HepG2 (cell line): ENCODE measurements around the gene ADM5. TPM values are rescaled to one million over a fixed set of nuclear protein-coding genes. Genes with fewer than 3 reads are reported as not detected.

ENCODE experiments used
- FOXA3 ChIP-seq: IDR thresholded peaks from 2 replicates; pipeline ENCODE4 v1.6.1; 2016; ENCODE audit warnings: missing genetic modification reagents, missing compliant biosample characterization
- KLF11 ChIP-seq: IDR thresholded peaks from 2 replicates; pipeline ENCODE4 v1.6.1; 2016; ENCODE audit warnings: missing compliant biosample characterization
- MEF2D ChIP-seq: sonication (generic); formaldehyde crosslinking; IDR thresholded peaks from 2 replicates; pipeline ENCODE4 v1.5.1; 2020; ENCODE audit warnings: mild to moderate bottlenecking, missing genetic modification reagents
- RXRA ChIP-seq: sonication (generic); formaldehyde crosslinking; IDR thresholded peaks from 2 replicates; pipeline ENCODE4 v1.5.1; 2020; ENCODE audit warnings: missing genetic modification reagents
- SCMH1 ChIP-seq: sonication (generic); formaldehyde crosslinking; IDR thresholded peaks from 2 replicates; pipeline ENCODE4 v1.9.0; 2021; ENCODE audit warnings: missing genetic modification reagents, mild to moderate bottlenecking, borderline replicate concordance
- ZBTB7B ChIP-seq: sonication (generic); formaldehyde crosslinking; IDR thresholded peaks from 2 replicates; pipeline ENCODE4 v1.4.0; 2020; ENCODE audit warnings: missing genetic modification reagents
- ZKSCAN5 ChIP-seq: sonication (generic); formaldehyde crosslinking; IDR thresholded peaks from 2 replicates; pipeline ENCODE4 v1.5.1; 2020; ENCODE audit warnings: mild to moderate bottlenecking, missing genetic modification reagents
- ZNF552 ChIP-seq: sonication (generic); formaldehyde crosslinking; IDR thresholded peaks from 2 replicates; pipeline ENCODE4 v1.9.0; 2022; ENCODE audit warnings: missing genetic modification reagents, mild to moderate bottlenecking, borderline replicate concordance
- ZNF577 ChIP-seq: sonication (generic); formaldehyde crosslinking; IDR thresholded peaks from 2 replicates; pipeline ENCODE4 v1.4.0; 2020; ENCODE audit warnings: mild to moderate bottlenecking, low read depth, missing genetic modification reagents, borderline replicate concordance
- ZSCAN25 ChIP-seq: sonication (generic); formaldehyde crosslinking; IDR thresholded peaks from 2 replicates; pipeline ENCODE4 v1.8.0; 2022; ENCODE audit warnings: mild to moderate bottlenecking, missing genetic modification reagents
- polyA plus RNA-seq, 8 experiments: library from polyadenylated mRNA; depleted of rRNA in 3 of 8; stranded (reverse) in 7 of 8; unstranded in 1 of 8; fragments of >200 nt; fragmentation: Illumina TruSeq in 4 of 8; extraction: Trizol in 4 of 8; gene quantifications; 2 replicates each; pipeline versions ENCODE4 v1.2.1 to v1.2.3, GENCODE V29; 2011 to 2016; ENCODE audit warnings: low read depth in 4 of 8, missing spikeins in 1 of 8, mixed read lengths in 1 of 8; ENCODE audit not compliant: insufficient read depth in 1 of 8
- total RNA-seq, 5 experiments: library from RNA; depleted of rRNA; stranded (reverse); fragments of >200 nt; fragmentation: Illumina TruSeq; extraction: Trizol; gene quantifications; 2 replicates each; pipeline ENCODE4 v1.2.3, GENCODE V29; 2016; ENCODE audit warnings: low read depth in 1 of 5
- TF ChIP-seq, protein P1 (sequence below): sonication (generic); formaldehyde crosslinking; IDR thresholded peaks from 2 replicates; pipeline ENCODE4 v1.4.0; 2020; ENCODE audit warnings: missing genetic modification reagents, borderline replicate concordance
- TF ChIP-seq, protein P2 (sequence below): sonication (generic); formaldehyde crosslinking; IDR thresholded peaks from 2 replicates; pipeline ENCODE4 v1.5.0; 2020; ENCODE audit warnings: missing genetic modification reagents
- TF ChIP-seq, protein P3 (sequence below): sonication (generic); formaldehyde crosslinking; IDR thresholded peaks from 2 replicates; pipeline ENCODE4 v1.4.0; 2020; ENCODE audit warnings: missing genetic modification reagents
- TF ChIP-seq, protein P4 (sequence below): sonication (generic); formaldehyde crosslinking; IDR thresholded peaks from 2 replicates; pipeline ENCODE4 v1.5.0; 2020; ENCODE audit warnings: missing genetic modification reagents, mild to moderate bottlenecking, borderline replicate concordance
- TF ChIP-seq, protein P5 (sequence below): sonication (generic); formaldehyde crosslinking; IDR thresholded peaks from 2 replicates; pipeline ENCODE4 v1.4.0; 2020; ENCODE audit warnings: mild to moderate bottlenecking, low read depth, missing genetic modification reagents

The ADM5 gene
- total and polyA plus RNA-seq, 2 of the 13 experiments (the other 11 are each of a cell fraction or from before 2014, with no cell fraction given): 2.7 to 4.1 TPM

DNA sequence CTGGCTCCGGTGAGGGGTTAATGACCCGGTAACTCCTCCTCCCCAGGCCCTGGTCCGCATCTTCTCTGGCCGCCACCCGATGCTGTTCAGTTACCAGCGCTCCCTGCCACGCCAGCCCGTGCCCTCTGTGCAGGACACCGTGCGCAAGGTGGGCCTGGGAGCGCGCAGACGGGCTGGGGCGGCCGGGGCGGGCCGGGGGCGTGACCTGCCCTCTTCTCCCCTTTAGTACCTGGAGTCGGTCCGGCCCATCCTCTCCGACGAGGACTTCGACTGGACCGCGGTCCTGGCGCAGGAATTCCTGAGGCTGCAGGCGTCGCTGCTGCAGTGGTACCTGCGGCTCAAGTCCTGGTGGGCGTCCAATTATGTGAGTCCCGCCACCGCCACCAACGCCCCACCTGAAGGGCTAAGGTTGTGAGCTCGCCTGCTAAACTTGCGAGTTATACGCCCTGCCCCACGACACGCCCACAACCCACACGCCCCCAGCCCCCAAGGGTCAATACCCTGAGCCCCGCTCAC, 11.9 kb downstream of the ADM5 start (continued):
- TF ChIP-seq SCMH1 (CRISPR knock-in tag) (no peak), KLF11 (no peak), MEF2D (no peak), FOXA3 (CRISPR knock-in tag) (no peak), ZKSCAN5 (no peak), ZNF577 (CRISPR knock-in tag) (no peak), RXRA (0 out of 2 replicates have a peak, but pooled peaks have one; percentile 34), ZBTB7B (CRISPR knock-in tag) (0 out of 2 replicates have a peak, but pooled peaks have one; percentile 15), ZNF552 (no peak), ZSCAN25 (no peak)
- TF ChIP-seq, protein P1, sequence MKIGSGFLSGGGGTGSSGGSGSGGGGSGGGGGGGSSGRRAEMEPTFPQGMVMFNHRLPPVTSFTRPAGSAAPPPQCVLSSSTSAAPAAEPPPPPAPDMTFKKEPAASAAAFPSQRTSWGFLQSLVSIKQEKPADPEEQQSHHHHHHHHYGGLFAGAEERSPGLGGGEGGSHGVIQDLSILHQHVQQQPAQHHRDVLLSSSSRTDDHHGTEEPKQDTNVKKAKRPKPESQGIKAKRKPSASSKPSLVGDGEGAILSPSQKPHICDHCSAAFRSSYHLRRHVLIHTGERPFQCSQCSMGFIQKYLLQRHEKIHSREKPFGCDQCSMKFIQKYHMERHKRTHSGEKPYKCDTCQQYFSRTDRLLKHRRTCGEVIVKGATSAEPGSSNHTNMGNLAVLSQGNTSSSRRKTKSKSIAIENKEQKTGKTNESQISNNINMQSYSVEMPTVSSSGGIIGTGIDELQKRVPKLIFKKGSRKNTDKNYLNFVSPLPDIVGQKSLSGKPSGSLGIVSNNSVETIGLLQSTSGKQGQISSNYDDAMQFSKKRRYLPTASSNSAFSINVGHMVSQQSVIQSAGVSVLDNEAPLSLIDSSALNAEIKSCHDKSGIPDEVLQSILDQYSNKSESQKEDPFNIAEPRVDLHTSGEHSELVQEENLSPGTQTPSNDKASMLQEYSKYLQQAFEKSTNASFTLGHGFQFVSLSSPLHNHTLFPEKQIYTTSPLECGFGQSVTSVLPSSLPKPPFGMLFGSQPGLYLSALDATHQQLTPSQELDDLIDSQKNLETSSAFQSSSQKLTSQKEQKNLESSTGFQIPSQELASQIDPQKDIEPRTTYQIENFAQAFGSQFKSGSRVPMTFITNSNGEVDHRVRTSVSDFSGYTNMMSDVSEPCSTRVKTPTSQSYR (CRISPR knock-in tag): no peak
- TF ChIP-seq, protein P2, sequence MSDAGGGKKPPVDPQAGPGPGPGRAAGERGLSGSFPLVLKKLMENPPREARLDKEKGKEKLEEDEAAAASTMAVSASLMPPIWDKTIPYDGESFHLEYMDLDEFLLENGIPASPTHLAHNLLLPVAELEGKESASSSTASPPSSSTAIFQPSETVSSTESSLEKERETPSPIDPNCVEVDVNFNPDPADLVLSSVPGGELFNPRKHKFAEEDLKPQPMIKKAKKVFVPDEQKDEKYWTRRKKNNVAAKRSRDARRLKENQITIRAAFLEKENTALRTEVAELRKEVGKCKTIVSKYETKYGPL (CRISPR knock-in tag): no peak
- TF ChIP-seq, protein P3, sequence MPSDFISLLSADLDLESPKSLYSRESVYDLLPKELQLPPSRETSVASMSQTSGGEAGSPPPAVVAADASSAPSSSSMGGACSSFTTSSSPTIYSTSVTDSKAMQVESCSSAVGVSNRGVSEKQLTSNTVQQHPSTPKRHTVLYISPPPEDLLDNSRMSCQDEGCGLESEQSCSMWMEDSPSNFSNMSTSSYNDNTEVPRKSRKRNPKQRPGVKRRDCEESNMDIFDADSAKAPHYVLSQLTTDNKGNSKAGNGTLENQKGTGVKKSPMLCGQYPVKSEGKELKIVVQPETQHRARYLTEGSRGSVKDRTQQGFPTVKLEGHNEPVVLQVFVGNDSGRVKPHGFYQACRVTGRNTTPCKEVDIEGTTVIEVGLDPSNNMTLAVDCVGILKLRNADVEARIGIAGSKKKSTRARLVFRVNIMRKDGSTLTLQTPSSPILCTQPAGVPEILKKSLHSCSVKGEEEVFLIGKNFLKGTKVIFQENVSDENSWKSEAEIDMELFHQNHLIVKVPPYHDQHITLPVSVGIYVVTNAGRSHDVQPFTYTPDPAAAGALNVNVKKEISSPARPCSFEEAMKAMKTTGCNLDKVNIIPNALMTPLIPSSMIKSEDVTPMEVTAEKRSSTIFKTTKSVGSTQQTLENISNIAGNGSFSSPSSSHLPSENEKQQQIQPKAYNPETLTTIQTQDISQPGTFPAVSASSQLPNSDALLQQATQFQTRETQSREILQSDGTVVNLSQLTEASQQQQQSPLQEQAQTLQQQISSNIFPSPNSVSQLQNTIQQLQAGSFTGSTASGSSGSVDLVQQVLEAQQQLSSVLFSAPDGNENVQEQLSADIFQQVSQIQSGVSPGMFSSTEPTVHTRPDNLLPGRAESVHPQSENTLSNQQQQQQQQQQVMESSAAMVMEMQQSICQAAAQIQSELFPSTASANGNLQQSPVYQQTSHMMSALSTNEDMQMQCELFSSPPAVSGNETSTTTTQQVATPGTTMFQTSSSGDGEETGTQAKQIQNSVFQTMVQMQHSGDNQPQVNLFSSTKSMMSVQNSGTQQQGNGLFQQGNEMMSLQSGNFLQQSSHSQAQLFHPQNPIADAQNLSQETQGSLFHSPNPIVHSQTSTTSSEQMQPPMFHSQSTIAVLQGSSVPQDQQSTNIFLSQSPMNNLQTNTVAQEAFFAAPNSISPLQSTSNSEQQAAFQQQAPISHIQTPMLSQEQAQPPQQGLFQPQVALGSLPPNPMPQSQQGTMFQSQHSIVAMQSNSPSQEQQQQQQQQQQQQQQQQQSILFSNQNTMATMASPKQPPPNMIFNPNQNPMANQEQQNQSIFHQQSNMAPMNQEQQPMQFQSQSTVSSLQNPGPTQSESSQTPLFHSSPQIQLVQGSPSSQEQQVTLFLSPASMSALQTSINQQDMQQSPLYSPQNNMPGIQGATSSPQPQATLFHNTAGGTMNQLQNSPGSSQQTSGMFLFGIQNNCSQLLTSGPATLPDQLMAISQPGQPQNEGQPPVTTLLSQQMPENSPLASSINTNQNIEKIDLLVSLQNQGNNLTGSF (CRISPR knock-in tag): no peak
- TF ChIP-seq, protein P4, sequence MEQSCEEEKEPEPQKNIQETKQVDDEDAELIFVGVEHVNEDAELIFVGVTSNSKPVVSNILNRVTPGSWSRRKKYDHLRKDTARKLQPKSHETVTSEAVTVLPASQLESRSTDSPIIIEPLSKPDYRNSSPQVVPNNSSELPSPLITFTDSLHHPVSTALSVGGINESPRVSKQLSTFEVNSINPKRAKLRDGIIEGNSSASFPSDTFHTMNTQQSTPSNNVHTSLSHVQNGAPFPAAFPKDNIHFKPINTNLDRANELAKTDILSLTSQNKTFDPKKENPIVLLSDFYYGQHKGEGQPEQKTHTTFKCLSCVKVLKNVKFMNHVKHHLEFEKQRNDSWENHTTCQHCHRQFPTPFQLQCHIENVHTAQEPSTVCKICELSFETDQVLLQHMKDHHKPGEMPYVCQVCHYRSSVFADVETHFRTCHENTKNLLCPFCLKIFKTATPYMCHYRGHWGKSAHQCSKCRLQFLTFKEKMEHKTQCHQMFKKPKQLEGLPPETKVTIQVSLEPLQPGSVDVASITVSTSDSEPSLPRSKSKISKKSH: no peak
- TF ChIP-seq, protein P5, sequence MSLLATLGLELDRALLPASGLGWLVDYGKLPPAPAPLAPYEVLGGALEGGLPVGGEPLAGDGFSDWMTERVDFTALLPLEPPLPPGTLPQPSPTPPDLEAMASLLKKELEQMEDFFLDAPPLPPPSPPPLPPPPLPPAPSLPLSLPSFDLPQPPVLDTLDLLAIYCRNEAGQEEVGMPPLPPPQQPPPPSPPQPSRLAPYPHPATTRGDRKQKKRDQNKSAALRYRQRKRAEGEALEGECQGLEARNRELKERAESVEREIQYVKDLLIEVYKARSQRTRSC: no peak
